Measurements from ENCODE around the gene FOSB. TPM values are rescaled to one million over a fixed set of nuclear protein-coding genes. Genes with fewer than 3 reads are reported as not detected.

The FOSB gene
- total RNA-seq, 1 donor from 2014 or later, result 17.2 TPM

DNA sequence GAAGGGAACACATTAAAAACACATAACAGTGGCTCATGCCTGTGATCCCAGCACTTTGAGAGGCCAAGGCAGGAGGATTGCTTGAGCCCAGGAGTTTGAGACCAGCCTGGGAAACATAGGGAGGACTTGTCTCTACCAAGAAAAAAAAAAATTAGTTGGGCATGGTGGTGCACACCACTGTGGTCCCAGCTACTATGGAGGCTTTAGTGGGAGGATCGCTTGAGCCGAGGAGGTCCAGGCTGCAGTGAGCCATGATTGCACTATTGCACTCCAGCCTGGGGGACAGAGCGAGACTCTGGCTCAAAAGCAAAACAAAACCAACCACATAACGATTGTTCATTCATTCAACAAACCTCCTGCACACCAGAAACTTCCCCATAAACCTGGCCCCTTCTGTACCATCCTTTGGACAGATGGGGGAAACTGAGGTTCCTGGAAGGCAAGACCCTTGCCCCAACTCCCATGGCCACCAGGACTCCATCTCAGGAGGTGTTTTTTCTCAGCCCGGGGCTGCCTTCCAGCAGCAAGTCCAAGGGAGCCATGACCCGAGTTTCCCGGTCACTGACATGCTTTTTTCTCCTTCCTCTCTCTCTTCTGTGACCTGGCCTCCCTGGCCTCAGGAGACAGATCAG lies 4.3 kb downstream of the FOSB start:
- no peak for DNase-seq (ENCODE audit: low spot score)
- intact Hi-C loops (cut with micrococcal nuclease), result no loop called here
- H3K4me3 Mint-ChIP-seq, result peak overlapping the region; percentile 39
- peaks cover 46% of the 10 kb centered on the region for H3K4me1 Mint-ChIP-seq (ENCODE audit: low read depth)
- H3K27me3 Mint-ChIP-seq (ENCODE audit: insufficient read depth), result peaks cover 51% of the 10 kb centered on the region
- H3K9me3 Mint-ChIP-seq, result no peaks in the 10 kb centered on the region
- peak overlapping the region; percentile 38 for H3K27ac Mint-ChIP-seq
- H3K36me3 Mint-ChIP-seq (ENCODE audit: low read depth), result peaks cover 18% of the 10 kb centered on the region

DNA sequence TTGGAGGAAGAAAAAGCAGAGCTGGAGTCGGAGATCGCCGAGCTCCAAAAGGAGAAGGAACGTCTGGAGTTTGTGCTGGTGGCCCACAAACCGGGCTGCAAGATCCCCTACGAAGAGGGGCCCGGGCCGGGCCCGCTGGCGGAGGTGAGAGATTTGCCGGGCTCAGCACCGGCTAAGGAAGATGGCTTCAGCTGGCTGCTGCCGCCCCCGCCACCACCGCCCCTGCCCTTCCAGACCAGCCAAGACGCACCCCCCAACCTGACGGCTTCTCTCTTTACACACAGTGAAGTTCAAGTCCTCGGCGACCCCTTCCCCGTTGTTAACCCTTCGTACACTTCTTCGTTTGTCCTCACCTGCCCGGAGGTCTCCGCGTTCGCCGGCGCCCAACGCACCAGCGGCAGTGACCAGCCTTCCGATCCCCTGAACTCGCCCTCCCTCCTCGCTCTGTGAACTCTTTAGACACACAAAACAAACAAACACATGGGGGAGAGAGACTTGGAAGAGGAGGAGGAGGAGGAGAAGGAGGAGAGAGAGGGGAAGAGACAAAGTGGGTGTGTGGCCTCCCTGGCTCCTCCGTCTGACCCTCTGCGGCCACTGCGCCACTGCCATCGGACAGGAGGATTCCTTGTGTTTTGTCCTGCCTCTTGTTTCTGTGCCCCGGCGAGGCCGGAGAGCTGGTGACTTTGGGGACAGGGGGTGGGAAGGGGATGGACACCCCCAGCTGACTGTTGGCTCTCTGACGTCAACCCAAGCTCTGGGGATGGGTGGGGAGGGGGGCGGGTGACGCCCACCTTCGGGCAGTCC lies 5.0 kb downstream of the FOSB start:
- DNase-seq (ENCODE audit: low spot score), result no peak
- Mint-ChIP-seq H3K27me3 (ENCODE audit: insufficient read depth) (peaks cover 54% of the 10 kb centered on the region), H3K9me3 (no peaks in the 10 kb centered on the region), H3K4me3 (peak overlapping the region; percentile 4), H3K36me3 (ENCODE audit: low read depth) (peaks cover 18% of the 10 kb centered on the region), H3K27ac (no peak overlapping the region), H3K4me1 (ENCODE audit: low read depth) (peaks cover 46% of the 10 kb centered on the region)
- intact Hi-C loops (cut with micrococcal nuclease), result no loop called here

DNA sequence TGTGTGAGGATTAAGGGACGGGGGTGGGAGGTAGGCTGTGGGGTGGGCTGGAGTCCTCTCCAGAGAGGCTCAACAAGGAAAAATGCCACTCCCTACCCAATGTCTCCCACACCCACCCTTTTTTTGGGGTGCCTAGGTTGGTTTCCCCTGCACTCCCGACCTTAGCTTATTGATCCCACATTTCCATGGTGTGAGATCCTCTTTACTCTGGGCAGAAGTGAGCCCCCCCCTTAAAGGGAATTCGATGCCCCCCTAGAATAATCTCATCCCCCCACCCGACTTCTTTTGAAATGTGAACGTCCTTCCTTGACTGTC lies 5.5 kb downstream of the FOSB start:
- no peak overlapping the region for H3K27ac Mint-ChIP-seq
- no peak overlapping the region for H3K4me3 Mint-ChIP-seq
- H3K27me3 Mint-ChIP-seq (ENCODE audit: insufficient read depth), result peaks cover 56% of the 10 kb centered on the region
- H3K4me1 Mint-ChIP-seq (ENCODE audit: low read depth), result peaks cover 46% of the 10 kb centered on the region
- intact Hi-C loops (cut with micrococcal nuclease), result no loop called here
- no peak for DNase-seq (ENCODE audit: low spot score)
- no peaks in the 10 kb centered on the region for H3K9me3 Mint-ChIP-seq
- H3K36me3 Mint-ChIP-seq (ENCODE audit: low read depth), result peaks cover 18% of the 10 kb centered on the region

DNA sequence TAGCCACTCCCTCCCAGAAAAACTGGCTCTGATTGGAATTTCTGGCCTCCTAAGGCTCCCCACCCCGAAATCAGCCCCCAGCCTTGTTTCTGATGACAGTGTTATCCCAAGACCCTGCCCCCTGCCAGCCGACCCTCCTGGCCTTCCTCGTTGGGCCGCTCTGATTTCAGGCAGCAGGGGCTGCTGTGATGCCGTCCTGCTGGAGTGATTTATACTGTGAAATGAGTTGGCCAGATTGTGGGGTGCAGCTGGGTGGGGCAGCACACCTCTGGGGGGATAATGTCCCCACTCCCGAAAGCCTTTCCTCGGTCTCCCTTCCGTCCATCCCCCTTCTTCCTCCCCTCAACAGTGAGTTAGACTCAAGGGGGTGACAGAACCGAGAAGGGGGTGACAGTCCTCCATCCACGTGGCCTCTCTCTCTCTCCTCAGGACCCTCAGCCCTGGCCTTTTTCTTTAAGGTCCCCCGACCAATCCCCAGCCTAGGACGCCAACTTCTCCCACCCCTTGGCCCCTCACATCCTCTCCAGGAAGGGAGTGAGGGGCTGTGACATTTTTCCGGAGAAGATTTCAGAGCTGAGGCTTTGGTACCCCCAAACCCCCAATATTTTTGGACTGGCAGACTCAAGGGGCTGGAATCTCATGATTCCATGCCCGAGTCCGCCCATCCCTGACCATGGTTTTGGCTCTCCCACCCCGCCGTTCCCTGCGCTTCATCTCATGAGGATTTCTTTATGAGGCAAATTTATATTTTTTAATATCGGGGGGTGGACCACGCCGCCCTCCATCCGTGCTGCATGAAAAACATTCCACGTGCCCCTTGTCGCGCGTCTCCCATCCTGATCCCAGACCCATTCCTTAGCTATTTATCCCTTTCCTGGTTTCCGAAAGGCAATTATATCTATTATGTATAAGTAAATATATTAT lies 6.1 kb downstream of the FOSB start:
- H3K27me3 Mint-ChIP-seq (ENCODE audit: insufficient read depth), result peaks cover 56% of the 10 kb centered on the region
- peaks cover 48% of the 10 kb centered on the region for H3K4me1 Mint-ChIP-seq (ENCODE audit: low read depth)

DNA sequence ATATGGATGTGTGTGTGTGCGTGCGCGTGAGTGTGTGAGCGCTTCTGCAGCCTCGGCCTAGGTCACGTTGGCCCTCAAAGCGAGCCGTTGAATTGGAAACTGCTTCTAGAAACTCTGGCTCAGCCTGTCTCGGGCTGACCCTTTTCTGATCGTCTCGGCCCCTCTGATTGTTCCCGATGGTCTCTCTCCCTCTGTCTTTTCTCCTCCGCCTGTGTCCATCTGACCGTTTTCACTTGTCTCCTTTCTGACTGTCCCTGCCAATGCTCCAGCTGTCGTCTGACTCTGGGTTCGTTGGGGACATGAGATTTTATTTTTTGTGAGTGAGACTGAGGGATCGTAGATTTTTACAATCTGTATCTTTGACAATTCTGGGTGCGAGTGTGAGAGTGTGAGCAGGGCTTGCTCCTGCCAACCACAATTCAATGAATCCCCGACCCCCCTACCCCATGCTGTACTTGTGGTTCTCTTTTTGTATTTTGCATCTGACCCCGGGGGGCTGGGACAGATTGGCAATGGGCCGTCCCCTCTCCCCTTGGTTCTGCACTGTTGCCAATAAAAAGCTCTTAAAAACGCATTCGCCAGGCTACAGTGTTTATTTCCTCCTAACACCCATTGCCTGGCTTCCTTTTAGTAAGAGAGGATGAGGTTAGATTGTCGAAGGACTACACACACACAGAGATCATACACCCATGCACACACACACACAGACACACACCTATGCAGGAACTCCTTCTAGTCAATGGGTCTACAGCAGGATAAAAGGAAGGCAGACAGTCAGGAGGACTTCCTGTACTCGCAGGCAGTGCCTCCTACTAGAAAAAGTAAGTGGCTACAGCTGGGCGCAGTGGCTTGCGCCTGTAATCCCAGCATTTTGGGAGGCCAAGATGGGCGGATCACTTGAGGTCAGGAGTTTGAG lies 7.1 kb downstream of the FOSB start:
- Mint-ChIP-seq H3K4me1 (ENCODE audit: low read depth) (peaks cover 48% of the 10 kb centered on the region), H3K36me3 (ENCODE audit: low read depth) (peaks cover 18% of the 10 kb centered on the region), H3K4me3 (no peak overlapping the region), H3K27ac (no peak overlapping the region), H3K9me3 (no peaks in the 10 kb centered on the region), H3K27me3 (ENCODE audit: insufficient read depth) (peaks cover 56% of the 10 kb centered on the region)
- DNase-seq (ENCODE audit: low spot score), result no peak
- intact Hi-C loops (cut with micrococcal nuclease), result loop anchor here (5.0 kb wide), 1 partner anchor 383 kb away; the partner anchor contains the start of gene PPP1R37

More for the DNA sequence above, 6.1 kb downstream of the FOSB start:
- Mint-ChIP-seq H3K9me3 (no peaks in the 10 kb centered on the region), H3K4me3 (no peak overlapping the region), H3K27ac (no peak overlapping the region), H3K36me3 (ENCODE audit: low read depth) (peaks cover 18% of the 10 kb centered on the region)
- DNase-seq (ENCODE audit: low spot score), result no peak
- intact Hi-C loops (cut with micrococcal nuclease), result no loop called here

DNA sequence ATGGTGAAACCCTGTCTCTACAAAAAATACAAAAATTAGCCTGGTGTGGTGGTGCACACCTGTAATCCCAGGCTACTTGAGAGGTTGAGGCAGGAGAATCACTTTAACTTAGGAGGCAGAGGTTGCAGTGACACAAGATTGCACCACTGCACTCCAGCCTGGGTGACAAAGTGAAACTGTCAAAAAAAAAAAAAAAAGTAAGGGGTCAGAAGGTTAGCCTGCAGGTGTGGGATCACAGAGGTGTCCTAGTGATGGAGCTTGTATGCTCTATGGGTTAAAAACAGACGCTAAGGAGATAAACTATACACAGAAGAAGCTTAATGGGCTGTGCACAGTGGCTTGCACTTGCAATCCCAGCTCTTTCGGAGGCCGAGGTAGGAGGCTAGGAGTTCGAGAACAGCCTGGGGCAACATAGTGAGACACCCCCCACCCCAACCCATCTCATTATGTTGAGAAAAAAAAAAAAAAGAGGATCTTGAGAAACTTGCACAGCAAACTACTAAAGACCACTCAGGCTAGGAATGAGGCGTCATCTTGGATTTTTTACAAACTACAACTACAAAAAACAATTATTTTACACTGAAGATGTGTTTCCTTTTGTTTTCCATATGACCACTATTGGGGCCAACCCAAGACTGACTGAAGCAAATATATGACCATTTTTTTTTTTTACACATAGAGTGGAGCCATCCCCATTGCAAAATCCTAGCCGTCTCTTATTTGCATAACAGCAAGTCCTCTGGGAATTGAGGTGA lies 7.9 kb downstream of the FOSB start:
- Mint-ChIP-seq H3K4me3 (no peak overlapping the region), H3K36me3 (ENCODE audit: low read depth) (peaks cover 18% of the 10 kb centered on the region), H3K4me1 (ENCODE audit: low read depth) (peaks cover 44% of the 10 kb centered on the region), H3K9me3 (no peaks in the 10 kb centered on the region), H3K27me3 (ENCODE audit: insufficient read depth) (peaks cover 55% of the 10 kb centered on the region), H3K27ac (no peak overlapping the region)
- DNase-seq (ENCODE audit: low spot score), result no peak
- intact Hi-C loops (cut with micrococcal nuclease), result loop anchor here (5.0 kb wide), 1 partner anchor 383 kb away; the partner anchor contains the start of gene PPP1R37

DNA sequence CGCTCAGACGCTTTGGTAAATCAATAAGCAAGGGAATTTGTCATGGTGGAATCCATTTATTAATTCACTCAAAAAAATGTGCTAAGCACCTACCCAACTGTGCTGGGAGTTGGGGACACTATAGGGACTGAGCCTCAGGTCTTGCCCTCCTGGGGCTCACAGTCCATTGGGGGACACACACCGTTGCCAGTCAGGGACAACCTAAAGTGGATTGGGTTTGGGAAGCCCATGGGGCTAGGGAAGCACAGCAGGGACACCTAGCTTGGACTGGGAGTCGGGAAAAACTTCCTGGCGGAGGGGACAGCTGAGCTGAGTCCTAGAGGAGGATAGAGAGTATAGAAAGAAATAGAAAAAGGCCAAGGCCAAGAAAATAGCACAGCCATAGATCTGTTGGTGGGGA lies 8.5 kb downstream of the FOSB start:
- peaks cover 55% of the 10 kb centered on the region for H3K27me3 Mint-ChIP-seq (ENCODE audit: insufficient read depth)
- no peak for DNase-seq (ENCODE audit: low spot score)
- H3K36me3 Mint-ChIP-seq (ENCODE audit: low read depth), result peaks cover 18% of the 10 kb centered on the region
- intact Hi-C loops (cut with micrococcal nuclease), result loop anchor here (5.0 kb wide), 1 partner anchor 384 kb away; the partner anchor contains the start of gene PPP1R37
- H3K27ac Mint-ChIP-seq, result peak overlapping the region; percentile 24
- H3K4me1 Mint-ChIP-seq (ENCODE audit: low read depth), result peaks cover 39% of the 10 kb centered on the region
- H3K4me3 Mint-ChIP-seq, result peak overlapping the region; percentile 15
- no peaks in the 10 kb centered on the region for H3K9me3 Mint-ChIP-seq

DNA sequence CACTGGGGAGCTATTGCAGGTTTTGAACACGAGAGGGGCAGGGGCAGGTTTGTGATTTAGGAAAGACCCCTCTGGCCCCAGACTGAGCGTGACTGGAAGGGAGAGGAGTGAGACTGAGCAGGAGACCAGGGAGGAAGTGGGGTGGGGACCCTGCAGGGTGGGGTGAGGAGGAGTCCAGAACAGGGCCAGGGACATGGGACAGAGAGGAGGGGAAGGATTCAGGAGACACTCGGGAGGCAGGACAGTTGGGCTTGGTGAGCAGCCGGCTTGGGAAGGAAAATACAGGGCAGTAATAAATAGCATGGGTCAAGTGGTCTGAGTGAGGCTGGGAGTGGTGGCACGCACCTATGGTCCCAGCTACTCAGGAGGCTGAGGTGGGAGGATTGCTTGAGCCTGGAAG lies 9.4 kb downstream of the FOSB start:
- Mint-ChIP-seq H3K27me3 (ENCODE audit: insufficient read depth) (peaks cover 47% of the 10 kb centered on the region), H3K4me3 (peak overlapping the region; percentile 46), H3K4me1 (ENCODE audit: low read depth) (peaks cover 34% of the 10 kb centered on the region), H3K27ac (peak overlapping the region; percentile 76), H3K36me3 (ENCODE audit: low read depth) (peaks cover 13% of the 10 kb centered on the region), H3K9me3 (no peaks in the 10 kb centered on the region)
- no peak for DNase-seq (ENCODE audit: low spot score)
- intact Hi-C loops (cut with micrococcal nuclease), result loop anchor here (5.0 kb wide), 1 partner anchor 385 kb away; the partner anchor contains the start of gene PPP1R37

DNA sequence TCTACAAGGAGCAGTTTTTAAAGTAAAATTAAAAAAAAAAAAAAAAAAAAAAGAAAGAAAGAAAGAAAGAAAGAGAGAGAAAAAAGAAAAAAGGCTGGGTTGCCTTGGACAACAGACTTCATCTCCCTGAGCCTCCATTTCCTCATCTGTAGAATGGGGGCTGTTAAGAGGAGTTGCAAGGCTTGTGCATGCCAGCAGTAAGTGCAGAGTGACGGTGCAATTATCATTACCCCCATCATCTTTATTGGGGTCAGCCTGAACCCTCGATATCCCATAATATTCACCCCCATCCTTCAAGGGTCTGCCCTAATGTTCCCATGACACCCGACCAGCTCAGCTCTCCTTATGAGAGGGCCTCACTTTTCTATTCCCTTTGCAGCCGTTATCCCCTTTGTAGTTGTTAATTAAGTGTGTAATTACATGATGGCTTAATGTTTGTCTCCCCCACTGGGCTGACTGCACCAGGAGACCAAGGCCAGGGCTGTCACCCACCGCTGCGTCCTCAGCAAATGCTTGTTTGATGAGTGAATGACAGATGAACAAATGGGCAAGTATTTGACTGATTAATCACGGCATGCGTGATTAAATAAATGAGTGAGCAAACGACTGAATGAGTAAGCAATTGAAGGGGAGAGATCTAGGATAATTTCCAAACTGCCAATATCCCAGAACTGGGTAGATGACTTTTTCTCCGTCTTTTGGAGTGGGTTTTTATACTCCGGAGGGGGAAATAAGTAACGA lies 10.1 kb downstream of the FOSB start:
- Mint-ChIP-seq H3K4me3 (peak overlapping the region; percentile 77), H3K4me1 (ENCODE audit: low read depth) (peaks cover 31% of the 10 kb centered on the region), H3K36me3 (ENCODE audit: low read depth) (peaks cover 9% of the 10 kb centered on the region), H3K27me3 (ENCODE audit: insufficient read depth) (peaks cover 40% of the 10 kb centered on the region), H3K9me3 (no peaks in the 10 kb centered on the region), H3K27ac (peak overlapping the region; percentile 95)
- no peak for DNase-seq (ENCODE audit: low spot score)
- intact Hi-C loops (cut with micrococcal nuclease), result loop anchor here (1.0 to 5.0 kb wide), 6 partner anchors 9 to 386 kb away; partner anchors contain the start of genes ERCC1 and PPP1R37

DNA sequence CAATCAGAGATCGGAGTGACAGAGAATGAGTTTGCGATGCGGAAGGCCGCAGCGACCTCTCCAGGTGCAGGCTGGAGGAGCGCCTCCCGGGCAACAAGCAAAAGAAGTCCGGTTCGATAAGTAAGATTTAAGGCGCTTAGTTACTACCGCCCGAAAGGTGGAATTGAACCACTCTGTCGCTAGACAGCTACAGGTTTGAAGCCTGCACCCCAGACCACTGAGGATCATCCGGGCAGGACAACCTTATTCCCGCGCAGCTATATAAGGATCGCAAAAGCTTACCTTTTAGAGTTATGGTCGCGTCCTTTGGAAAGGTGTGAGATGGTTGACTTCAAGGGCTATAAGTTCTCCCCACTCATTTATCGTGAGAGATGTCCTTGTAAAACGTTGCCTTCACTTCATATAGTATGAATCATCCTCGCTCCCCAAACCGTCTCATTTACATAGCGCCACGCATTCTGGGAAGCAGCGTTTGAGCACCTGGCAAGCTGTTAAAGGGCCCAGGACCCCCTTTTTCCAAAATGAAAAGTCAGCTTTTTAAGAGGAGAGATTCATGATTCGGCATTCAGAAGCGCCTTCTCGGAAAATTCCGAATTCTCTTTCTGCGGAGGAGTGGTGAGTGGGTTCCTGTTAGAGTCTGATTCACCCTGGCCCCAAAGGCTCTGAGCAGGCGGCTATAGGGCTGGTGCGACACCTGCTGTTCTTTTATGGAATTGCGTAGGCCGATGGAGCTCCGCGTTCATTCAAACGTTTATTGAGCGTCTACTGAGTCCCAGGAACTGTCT lies 10.8 kb downstream of the FOSB start:
- H3K27ac Mint-ChIP-seq, result peak overlapping the region; percentile 95
- H3K4me3 Mint-ChIP-seq, result peak overlapping the region; percentile 77
- H3K9me3 Mint-ChIP-seq, result no peaks in the 10 kb centered on the region
- intact Hi-C loops (cut with micrococcal nuclease), result loop anchor here (1.0 to 5.0 kb wide), 10 partner anchors 9 to 386 kb away; partner anchors contain the start of genes ERCC1, PPP1R13L and PPP1R37
- peaks cover 5% of the 10 kb centered on the region for H3K36me3 Mint-ChIP-seq (ENCODE audit: low read depth)
- peak; percentile 88 for DNase-seq (ENCODE audit: low spot score)
- peaks cover 38% of the 10 kb centered on the region for H3K27me3 Mint-ChIP-seq (ENCODE audit: insufficient read depth)
- H3K4me1 Mint-ChIP-seq (ENCODE audit: low read depth), result peaks cover 29% of the 10 kb centered on the region
